Stimulated activated CD4-positive, alpha-beta T cell treated with anti-CD3 and anti-CD28 coated beads, TNF-alpha, amount 100 ng/mL, for 4 hours (primary cell): ENCODE results near the gene SERGEF.
"Not testable (repeated sequence)": the region's sequence is repeated elsewhere in the genome, so short reads cannot be mapped to it uniquely, and the experiment has no call there.

Source experiments
- DNase-seq, 3 experiments: peaks; one replicate each; pipeline ENCODE4 v3.0.0-alpha.2; 2020; ENCODE audit warnings: low read depth in 3 of 3

Gene SERGEF

GRCh38 chr11:17907046-17907445 lies 105.8 kb downstream of the SERGEF start:
- no peak for DNase-seq

DNA sequence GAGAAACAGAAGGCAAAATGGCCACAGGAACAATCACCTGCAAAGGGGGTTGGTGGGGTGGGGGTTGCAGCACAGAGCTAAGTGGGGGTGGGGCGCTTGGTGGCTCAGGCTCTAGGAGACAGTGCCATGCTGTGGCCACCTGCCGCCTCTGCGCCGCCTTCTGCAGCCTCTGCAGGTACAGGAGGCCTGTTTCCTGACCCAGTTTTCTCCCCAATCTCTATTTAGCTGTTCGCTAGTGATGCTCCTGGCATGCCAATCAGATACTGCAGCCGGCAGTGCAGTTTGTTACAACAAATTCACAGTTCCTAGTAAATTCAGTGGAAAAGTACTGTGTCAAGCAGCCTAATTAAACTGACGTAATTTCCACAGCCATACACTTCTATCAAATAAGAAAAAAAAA lies 106.4 kb downstream of the SERGEF start:
- DNase-seq = no peak

- no peak for DNase-seq
Measured at GRCh38 chr11:17905477-17905876, 107.4 kb downstream of the SERGEF start.

DNA sequence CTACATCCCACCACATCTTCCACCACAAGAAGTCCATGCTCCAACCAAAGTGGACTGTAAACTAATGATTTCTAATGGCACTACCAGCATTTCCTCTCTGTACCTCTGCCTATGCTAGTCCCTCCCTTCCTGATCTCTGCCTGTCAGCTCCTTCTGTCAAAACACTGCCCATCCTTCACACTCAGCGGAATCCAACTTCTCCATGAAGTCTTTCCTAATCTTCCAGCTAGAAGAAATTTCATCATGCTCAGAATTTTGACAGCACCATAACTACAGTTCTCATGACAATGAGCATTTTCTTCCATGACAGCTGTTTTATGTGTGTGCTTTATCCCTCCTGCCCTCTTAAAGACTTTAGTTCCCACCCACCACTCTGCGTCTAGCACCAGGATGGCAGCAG lies 111.4 kb downstream of the SERGEF start:
- DNase-seq = no peak

DNA sequence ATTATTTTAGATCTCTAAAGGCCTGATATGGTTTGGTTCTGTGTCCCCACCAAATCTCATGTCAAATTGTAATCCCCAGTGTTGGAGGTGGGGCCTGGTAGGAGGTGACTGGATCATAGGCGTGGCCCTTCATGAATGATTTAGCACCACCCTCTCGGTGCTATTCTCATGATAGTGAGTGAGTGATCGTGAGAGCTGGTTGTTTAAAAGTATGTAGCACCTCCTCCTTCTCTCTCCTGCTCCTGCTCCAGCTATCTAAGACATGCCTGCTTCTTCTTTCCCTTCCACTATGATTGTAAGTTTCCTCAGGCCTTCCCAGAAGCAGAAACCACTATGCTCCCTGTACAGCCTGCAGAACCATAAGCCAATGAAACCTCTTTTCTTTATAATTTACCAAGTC lies 114.1 kb downstream of the SERGEF start:
- DNase-seq = no peak

GRCh38 chr11:17898071-17898470 lies 114.8 kb downstream of the SERGEF start:
- DNase-seq = no peak

DNA sequence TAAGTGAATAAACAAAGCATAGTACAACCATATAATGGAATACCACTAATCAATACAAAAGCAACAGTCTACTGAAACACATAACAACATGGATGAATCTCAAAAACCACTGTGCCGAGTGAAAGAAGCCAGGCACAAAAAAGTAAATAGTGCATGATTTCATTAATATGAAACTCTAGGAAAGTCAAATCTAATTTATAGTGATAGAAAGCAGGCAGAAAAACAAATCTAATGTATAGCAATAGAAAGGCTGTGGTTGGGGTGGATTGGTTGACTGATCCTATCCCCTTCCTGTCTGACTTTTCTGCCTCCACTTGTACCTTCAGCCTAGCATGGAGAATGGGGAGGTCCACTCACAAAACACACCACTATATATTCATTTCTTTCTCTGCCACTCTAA lies 115.4 kb downstream of the SERGEF start:
- no peak for DNase-seq

DNA sequence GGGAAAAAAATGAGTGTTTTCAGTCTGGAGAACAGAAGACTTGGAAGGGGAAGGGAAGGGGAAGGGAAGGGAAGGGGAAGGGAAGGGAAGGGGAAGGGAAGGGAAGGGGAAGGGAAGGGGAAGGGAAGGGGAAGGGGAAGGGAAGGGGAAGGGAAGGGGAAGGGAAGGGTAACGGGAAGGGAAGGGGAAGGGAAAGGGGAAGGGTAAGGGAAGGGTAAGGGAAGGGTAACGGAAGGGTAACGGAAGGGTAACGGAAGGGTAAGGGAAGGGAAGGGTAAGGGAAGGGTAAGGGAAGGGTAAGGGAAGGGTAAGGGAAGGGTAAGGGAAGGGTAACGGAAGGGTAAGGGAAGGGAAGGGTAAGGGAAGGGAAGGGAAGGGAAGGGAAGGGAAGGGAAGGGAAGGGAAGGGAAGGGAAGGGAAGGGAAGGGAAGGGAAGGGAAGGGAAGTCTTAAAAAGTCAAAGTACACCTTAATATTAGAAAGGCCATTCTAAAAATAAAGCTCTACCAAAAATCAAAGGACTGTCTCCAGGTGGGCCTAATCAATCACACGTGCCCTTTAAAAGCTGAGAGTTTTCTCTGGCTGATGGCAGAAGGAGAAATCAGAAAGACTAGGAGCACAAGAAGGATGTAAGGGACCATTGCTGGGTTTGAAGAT lies 116.2 kb downstream of the SERGEF start:
- DNase-seq = not testable (repeated sequence)

DNA sequence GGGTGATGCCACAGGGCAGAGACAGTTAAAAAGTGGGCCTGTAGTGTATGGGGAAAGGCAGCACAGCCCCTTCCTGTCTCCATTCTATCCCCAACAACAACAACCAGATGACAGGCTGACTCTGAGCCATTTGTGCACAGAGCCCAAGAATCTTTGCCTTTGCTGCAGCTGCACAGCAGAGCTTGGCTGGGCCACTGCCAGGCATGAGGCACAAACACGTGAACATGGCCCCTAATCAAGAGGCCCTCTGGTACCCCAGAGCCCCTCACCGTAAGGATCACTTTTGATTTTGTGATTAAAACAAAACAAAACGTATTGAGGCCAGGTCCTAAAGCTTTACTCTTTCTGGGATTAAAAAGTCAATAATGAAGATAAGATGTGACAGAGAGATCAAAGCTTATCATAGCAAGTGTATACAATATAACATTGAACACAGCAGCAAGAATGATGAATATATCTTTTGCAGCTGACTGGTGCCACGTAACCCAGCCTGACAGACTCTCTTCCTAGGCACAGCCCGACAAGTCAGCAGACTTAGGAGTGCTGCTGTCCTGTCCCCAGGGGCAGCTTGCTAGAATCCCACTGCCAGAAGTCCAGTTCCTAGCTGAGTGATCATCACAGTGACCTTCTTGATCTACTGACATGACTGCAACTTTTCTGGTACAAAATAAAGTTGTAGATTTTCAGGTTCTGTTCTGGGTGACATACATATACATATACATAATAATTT lies 117.8 kb downstream of the SERGEF start:
- no peak for DNase-seq

- no peak for DNase-seq
Measured at GRCh38 chr11:17892409-17892808, 120.4 kb downstream of the SERGEF start.

DNA sequence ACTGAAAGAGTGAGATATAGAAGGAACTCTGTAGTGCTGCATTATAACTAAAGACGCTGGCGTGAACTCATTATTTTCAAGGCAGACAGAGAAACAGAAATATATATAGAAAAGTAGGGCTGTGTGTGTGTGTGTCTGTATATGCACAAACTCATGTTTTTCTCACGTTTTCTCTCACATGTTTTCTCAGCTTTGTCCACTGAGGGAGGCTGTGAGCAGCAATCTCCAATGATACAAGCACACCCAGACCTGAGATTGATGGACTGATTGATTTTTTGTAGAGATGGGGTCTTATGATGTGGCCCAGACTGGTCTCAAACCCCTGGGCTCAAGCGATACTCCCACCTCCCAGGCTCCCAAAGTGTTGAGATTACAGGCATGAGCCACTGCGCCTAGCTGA lies 122.5 kb downstream of the SERGEF start:
- no peak for DNase-seq

DNA sequence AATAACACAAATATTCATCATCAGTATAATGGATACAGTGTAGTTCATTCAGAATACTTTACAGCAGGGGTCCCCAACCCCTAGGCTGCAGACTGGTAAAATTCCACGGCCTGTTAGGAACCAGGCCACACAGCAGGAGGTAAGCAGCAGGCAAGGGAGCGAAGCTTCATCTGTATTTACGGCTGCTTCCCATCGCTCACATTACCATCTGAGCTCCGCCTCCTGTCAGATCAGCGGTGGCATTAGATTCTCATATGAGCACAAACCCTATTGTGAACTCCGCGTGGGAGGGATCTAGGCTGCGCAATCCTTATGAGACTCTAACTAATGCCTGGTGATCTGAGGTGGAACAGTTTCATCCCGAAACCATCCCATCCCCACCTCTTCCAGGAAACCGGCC lies 125.1 kb downstream of the SERGEF start:
- no peak for DNase-seq

- no peak for DNase-seq
Measured at GRCh38 chr11:17883946-17884345, 128.9 kb downstream of the SERGEF start.

DNA sequence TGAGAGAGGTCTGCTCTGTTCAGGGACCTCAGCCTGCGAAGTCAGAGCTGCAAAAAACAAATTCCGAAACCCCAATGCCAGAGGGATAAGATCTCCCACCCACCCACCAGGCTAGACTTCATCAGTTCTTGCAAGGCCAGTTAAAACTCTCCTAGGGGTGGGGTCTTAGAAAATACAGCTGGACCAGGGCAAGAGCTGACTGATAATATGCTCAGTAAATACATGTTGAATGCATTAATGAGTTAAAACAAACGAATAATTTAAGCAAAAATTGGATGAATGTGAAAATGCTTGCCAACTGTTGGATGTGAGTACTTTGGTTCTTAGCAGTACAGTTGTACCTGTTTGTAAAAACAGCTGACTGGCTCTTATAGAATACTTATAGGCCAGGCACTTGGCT lies 129.8 kb downstream of the SERGEF start:
- DNase-seq = no peak

DNA sequence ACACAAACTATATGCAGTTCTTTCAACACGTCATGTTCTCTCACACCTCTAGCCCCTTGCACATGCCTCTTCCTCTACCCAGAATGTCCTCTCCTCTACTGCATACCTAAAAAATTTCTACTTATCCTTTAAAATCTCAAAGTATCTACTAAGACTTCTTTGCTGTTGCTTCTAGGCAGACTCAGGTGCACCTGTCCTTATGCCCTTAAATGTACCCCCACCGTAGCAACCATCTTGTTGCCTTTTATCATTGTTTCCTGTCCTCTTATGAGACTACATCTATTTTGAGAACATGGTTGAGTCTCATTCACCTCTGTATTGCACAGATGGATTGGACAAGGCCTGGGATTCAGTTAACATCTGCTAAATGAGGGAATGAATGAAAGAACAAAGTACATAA lies 134.1 kb downstream of the SERGEF start:
- no peak for DNase-seq

DNA sequence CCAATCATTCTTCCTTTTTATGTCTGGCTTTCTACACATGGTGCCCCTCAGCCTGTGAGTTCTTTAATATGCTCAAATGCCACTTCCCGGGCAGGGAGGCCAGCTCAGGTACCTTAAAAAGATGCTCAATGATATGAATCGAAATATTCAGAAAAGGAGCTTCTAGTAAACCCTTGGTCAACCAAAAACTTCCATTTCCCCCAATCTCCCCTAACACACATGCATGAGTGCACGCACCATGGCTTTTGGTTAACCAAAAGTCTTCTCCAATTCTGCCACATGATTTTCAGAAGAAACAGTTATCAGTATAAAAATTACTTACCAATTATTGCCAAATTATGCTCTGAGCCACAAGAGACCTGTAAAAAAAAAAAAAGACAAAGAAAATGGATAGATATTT lies 135.0 kb downstream of the SERGEF start:
- no peak for DNase-seq

- DNase-seq = no peak
Measured at GRCh38 chr11:17876827-17877226, 136.0 kb downstream of the SERGEF start.

GRCh38 chr11:17875891-17876290 lies 137.0 kb downstream of the SERGEF start:
- no peak for DNase-seq

GRCh38 chr11:17873586-17873985 lies 139.3 kb downstream of the SERGEF start:
- DNase-seq = no peak

GRCh38 chr11:17868398-17868797 lies 144.4 kb downstream of the SERGEF start:
- DNase-seq = not testable (repeated sequence)

DNA sequence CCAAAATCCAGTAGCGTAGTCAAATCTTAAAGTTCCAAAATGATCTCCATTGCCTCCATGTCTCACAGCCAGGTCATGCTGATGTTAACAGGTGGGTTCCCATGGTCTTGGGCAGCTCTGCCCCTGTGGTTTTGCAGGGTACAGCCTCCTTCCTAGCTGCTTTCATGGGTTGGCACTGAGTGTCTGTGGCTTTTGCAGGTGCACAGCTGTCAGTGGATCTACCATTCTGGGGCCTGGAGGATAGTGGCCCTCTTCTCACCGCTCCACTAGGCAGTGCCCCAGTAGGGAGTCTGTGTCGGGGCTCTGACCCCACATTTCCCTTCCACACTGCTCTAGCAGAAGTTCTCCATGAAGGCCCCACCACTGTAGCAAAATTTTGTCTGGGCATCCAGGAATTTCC lies 145.5 kb downstream of the SERGEF start:
- DNase-seq = no peak

DNA sequence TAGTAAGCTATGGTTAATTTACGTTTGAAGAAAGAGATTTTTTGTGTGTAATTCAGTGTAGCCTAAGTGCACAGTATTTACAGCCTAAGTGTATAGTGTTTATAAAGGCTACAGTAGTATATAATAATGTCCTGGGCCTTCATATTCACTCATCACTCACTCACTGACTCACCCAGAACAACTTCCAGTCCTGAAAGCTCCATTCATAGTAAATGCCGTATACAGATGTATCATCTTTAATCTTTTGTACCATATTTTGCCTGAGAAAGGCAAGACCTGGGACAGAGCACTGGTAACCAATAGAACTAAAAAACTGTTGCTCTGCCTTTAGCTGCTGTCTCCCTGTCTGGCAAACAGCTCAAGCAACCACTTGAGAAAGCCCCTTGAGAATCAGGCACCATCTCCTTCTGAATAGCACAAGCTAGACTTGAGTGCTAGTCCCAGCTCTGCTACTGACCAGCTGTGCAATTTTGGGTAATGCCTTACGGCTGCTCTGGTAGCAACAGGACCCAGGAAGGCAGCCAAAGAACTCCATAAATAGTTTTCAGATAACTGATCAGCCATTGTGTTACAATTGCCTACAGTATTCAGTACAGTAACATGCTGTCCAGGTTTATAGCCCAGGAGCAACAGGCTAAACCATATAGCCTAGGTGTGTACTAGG lies 146.9 kb downstream of the SERGEF start:
- no peak for DNase-seq

DNA sequence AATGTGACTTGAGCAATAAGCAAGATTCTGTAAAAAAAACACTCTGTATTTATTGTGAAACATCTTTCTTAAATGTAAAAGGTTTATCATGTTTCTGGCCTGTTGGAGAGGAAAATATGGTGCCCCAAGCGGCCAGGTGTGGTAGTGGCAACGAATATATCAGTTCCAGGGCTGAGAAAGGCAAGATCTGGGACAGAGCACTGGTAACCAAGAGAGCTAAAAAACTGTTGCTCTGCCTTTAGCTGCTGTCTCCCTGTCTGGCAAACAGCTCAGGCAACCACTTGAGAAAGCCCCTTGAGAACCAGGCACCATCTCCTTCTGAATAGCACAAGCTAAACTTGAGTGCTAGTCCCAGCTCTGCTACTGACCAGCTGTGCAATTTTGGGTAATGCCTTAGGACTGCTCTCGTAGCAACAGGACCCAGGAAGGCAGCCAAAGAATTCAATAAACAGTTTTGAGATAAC lies 148.3 kb downstream of the SERGEF start:
- DNase-seq = no peak
